GM12865 (cell line): ENCODE measurements around the gene FOXF2.

Experiments used
- DNase-seq: peaks from one replicate; pipeline ENCODE4 v3.0.0; 2010; ENCODE audit warnings: low read depth
- H3K4me3 ChIP-seq: 2 replicates; pipeline ENCODE4 v1.5.1; 2011; ENCODE audit warnings: mild to moderate bottlenecking, low read depth, low read length, control low read depth
- CTCF ChIP-seq: IDR thresholded peaks from 2 replicates; pipeline ENCODE4 v1.5.1; 2011; ENCODE audit warnings: low read length, control low read depth, low read depth, inconsistent platforms; ENCODE audit not compliant: insufficient read depth; ENCODE audit errors: missing control alignments

The FOXF2 gene

GRCh38 chr6:1399085-1399780 lies 9.9 kb downstream of the FOXF2 start:
- no peak for TF ChIP-seq CTCF
- no peak overlapping the region for H3K4me3 ChIP-seq
- DNase-seq = no peak

- DNase-seq = no peak
- TF ChIP-seq CTCF = no peak
- H3K4me3 ChIP-seq = no peak overlapping the region
Observed at GRCh38 chr6:1400126-1400850, 10.9 kb downstream of the FOXF2 start.

- H3K4me3 ChIP-seq = no peak overlapping the region
- TF ChIP-seq CTCF = no peak
- no peak for DNase-seq
Observed at GRCh38 chr6:1402369-1402768, 13.0 kb downstream of the FOXF2 start.

- no peak for TF ChIP-seq CTCF
- DNase-seq = no peak
- no peak overlapping the region for H3K4me3 ChIP-seq
Observed at GRCh38 chr6:1402868-1403267, 13.5 kb downstream of the FOXF2 start.

GRCh38 chr6:1403851-1404712 lies 14.7 kb downstream of the FOXF2 start:
- DNase-seq = no peak
- H3K4me3 ChIP-seq = no peak overlapping the region
- no peak for TF ChIP-seq CTCF

- no peak overlapping the region for H3K4me3 ChIP-seq
- DNase-seq = no peak
- TF ChIP-seq CTCF = no peak
Observed at GRCh38 chr6:1404713-1405098, 15.3 kb downstream of the FOXF2 start.
